ENCODE measurements around the gene NDE1. TPM values are rescaled to one million over a fixed set of nuclear protein-coding genes. Genes with fewer than 3 reads are reported as not detected.
"Not testable (repeated sequence)": the region's sequence is repeated elsewhere in the genome, so short reads cannot be mapped to it uniquely, and the experiment has no call there.

The NDE1 gene
- total RNA-seq, 1 donor from 2014 or later: 3.4 TPM

GRCh38 chr16:15727697-15728096 lies 77.7 kb downstream of the NDE1 start:
- not testable (repeated sequence) for DNase-seq (ENCODE audit: low spot score); ATAC-seq

GRCh38 chr16:15729152-15729551 lies 79.1 kb downstream of the NDE1 start:
- DNase-seq (ENCODE audit: low spot score) (no peak), ATAC-seq (no peak)

DNA sequence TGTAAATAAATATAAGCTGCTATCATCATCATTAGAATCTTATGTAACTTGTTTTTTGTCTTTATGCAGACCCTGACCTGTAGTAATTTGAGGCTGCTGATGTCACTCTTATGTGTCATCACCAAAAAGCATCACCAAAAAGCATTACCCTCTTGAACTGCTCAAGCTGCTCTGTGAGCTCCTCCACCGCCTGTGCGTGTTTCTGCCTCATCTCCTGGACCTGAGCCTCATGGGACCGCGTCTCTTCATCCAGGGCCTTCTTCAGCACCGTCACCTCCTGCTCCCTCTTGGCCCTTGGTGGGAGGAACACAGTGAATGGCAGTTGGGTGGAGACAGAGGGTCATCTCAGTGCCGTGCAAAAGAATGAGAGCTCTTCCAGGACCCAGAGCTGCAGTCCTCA lies 82.4 kb downstream of the NDE1 start:
- DNase-seq (ENCODE audit: low spot score) (no peak), ATAC-seq (no peak)

DNA sequence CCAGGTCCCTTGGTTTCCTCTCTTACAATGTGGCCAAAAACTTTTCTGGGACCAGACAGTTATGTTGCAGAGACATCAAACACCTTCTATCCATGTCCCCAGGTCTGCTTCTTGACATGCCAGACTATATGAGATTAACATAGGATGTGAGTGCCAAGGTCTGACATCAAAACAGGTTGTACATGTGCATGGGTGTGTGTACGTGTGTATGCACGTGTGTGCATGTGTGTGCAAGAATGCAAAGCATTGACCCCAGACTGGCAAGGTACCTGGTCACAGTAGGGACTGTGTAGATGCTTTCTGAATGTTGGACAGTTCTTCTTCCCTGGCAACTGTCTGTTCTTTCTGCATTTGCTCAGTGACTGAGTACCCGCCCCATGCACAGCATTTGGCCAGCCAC lies 85.6 kb downstream of the NDE1 start:
- ATAC-seq: no peak

DNA sequence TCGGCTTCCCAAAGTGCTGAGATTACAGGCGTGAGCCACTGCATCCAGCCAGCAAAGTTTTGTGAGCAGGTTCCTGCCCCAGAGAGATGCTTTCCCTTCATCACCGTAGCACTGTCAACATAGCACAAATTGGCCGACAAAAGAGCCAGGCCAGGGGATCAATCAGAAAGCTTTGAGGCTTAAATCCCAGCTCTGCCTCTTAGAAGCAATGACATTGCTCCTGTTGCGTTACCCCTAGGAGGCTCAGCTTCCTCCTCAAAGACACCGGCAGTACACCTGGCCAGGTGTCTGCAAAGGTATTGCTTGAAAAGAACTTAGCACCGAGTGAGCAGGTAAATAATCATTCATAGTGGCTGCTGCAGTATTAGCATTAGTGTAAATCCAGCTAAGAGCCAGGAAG lies 86.5 kb downstream of the NDE1 start:
- DNase-seq (ENCODE audit: low spot score): no peak

More for the DNA sequence above, 85.6 kb downstream of the NDE1 start:
- DNase-seq (ENCODE audit: low spot score): no peak

GRCh38 chr16:15737140-15737644 lies 87.1 kb downstream of the NDE1 start:
- no peak for ATAC-seq
- no peak for DNase-seq (ENCODE audit: low spot score)

More for the DNA sequence above, 86.5 kb downstream of the NDE1 start:
- no peak for ATAC-seq

GRCh38 chr16:15739464-15739863 lies 89.4 kb downstream of the NDE1 start:
- ATAC-seq (no peak), DNase-seq (ENCODE audit: low spot score) (no peak)

- DNase-seq (ENCODE audit: low spot score): no peak
- ATAC-seq: no peak
These were observed 89.9 kb downstream of the NDE1 start for GRCh38 chr16:15739950-15740349.

- ATAC-seq (no peak), DNase-seq (ENCODE audit: low spot score) (no peak)
These were observed 91.3 kb downstream of the NDE1 start for GRCh38 chr16:15741207-15741871.

DNA sequence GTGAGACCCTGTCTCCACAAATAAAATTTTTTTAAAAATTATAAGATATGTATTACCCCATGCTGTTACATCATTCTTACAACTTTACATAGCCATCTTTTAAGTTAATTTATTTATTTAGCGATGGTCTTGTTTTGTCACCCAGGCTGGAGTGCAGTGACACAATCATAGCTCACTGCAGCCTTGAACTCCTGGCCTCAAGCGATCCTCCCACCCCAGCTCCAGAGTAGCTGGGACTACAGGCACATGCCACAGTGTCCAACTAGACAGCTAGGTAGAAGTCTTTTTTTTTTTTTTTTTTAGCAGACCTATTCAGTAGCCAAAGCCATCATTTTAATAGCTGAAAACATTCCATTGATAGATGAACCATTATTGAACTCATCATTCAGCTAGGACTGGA lies 92.7 kb downstream of the NDE1 start:
- no peak for ATAC-seq
- DNase-seq (ENCODE audit: low spot score): no peak

GRCh38 chr16:15743657-15744056 lies 93.6 kb downstream of the NDE1 start:
- no peak for DNase-seq (ENCODE audit: low spot score)
- no peak for ATAC-seq

DNA sequence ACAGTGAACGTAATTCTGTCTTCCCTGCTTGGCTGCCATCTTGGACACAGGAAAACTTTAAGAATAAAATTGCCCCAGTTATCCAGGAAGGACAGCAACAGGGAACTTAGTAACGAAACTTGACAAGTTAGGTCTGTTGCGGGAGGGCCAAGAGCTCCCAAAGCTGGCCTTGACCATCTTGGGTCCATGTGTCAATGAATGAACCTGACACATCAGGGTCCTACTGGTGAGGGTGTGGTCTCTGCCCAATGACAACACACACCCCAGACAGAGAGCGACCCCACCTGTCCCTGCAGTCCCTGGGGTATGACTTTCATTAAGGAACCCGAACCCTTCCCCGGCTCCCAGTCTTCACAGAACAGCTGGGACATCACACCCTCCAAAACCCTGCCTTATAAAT lies 96.3 kb downstream of the NDE1 start:
- ATAC-seq (no peak), DNase-seq (ENCODE audit: low spot score) (no peak)

DNA sequence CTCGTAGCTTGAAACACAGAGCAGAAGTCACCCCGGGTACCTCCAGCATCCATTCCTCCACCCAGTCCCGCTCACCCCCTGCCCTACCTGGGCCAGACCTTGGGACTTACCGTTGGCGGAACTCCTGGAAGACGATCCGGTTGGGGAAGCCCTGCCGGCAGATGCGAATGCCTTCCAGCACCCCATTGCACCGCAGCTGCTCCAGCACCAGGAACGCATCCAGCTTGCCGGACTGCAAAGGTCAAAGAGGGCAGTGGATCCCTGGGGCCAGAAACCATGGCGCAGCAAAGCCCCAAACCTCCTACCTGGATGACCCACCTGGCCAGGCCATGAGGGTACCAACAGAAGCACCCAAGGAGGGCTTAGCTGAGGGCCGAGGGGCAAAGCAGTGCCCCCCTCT lies 97.9 kb downstream of the NDE1 start:
- no peak for DNase-seq (ENCODE audit: low spot score)
- ATAC-seq: no peak

GRCh38 chr16:15748654-15749053 lies 98.6 kb downstream of the NDE1 start:
- ATAC-seq (no peak), DNase-seq (ENCODE audit: low spot score) (no peak)

- DNase-seq (ENCODE audit: low spot score): no peak
- ATAC-seq: no peak
These were observed 99.3 kb downstream of the NDE1 start for GRCh38 chr16:15749371-15749770.

DNA sequence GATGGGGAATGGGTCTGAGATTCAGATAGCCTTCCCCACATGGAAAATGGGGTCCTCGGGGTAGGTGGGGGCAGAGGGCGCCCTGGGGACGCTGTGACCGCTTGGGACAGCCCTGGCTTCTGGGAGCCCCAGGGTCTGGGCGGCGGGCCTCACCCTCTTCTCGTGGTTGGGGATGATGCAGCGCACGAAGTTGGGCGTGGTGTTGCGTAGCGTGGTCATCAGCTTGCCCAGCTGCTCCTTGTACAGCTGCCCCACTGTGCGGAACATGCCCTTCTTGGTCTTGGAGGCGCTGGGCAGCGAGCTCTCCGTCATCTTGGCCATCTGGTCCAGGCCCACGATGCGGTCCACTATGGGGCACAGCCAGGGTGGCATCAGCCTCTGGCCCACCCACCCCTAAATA lies 99.9 kb downstream of the NDE1 start:
- DNase-seq (ENCODE audit: low spot score) (no peak), ATAC-seq (no peak)

- ATAC-seq (no peak), DNase-seq (ENCODE audit: low spot score) (no peak)
These were observed 101.9 kb downstream of the NDE1 start for GRCh38 chr16:15751940-15752339.

GRCh38 chr16:15752717-15753488 lies 102.9 kb downstream of the NDE1 start:
- DNase-seq (ENCODE audit: low spot score): no peak
- no peak for ATAC-seq

GRCh38 chr16:15754821-15755534 lies 104.9 kb downstream of the NDE1 start:
- DNase-seq (ENCODE audit: low spot score) (no peak), ATAC-seq (no peak)

- ATAC-seq (no peak), DNase-seq (ENCODE audit: low spot score) (no peak)
These were observed 107.0 kb downstream of the NDE1 start for GRCh38 chr16:15757077-15757386.

GRCh38 chr16:15757630-15758251 lies 107.7 kb downstream of the NDE1 start:
- DNase-seq (ENCODE audit: low spot score): no peak
- ATAC-seq: no peak
